BE2C (cell line): Measurements from ENCODE around the gene SLX4IP.

Experiments used
- DNase-seq: peaks from one replicate; pipeline ENCODE4 v3.0.0-alpha.2; 2020
- H3K27me3 ChIP-seq: fragments of 250-450 bp; sonication (Bioruptor Pico); 2 replicates; pipeline ENCODE4 v1.5.1; 2020; ENCODE audit warnings: mild to moderate bottlenecking
- H3K36me3 ChIP-seq: fragments of 250-450 bp; sonication (Bioruptor Pico); 2 replicates; pipeline ENCODE4 v1.5.1; 2020; ENCODE audit warnings: mild to moderate bottlenecking
- H3K4me1 ChIP-seq: fragments of 250-450 bp; sonication (Bioruptor Pico); 2 replicates; pipeline ENCODE4 v1.5.1; 2020
- H3K4me3 ChIP-seq: 2 replicates; pipeline ENCODE4 v1.5.1; 2011; ENCODE audit warnings: low read depth, low read length
- H3K9me3 ChIP-seq: fragments of 250-450 bp; sonication (Bioruptor Pico); 2 replicates; pipeline ENCODE4 v1.5.1; 2020
- TF ChIP-seq, protein P1 (sequence below): IDR thresholded peaks from 2 replicates; pipeline ENCODE4 v1.5.1; 2012; ENCODE audit warnings: mild to moderate bottlenecking, low read depth, low read length

Gene SLX4IP

DNA sequence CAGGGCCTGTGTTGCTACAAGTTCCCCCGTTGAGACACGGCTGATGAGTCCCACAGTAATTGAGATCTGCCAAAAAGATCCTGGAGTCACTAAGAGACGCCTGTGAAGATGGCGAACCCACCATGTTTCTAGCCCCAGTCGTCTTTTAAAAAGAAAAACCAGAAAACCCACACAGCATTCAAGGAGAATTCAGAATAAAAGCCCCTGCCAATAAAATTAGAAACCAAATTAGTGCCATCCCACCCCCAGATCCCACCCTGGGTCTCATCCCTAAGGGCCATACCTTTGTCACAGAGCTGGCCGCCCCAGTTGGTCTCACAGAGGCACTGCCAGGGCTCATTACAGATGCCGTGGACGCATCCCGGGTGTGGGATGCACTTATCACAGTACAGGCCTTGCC lies 217.1 kb downstream of the SLX4IP start:
- no peak for DNase-seq
- H3K36me3 ChIP-seq, result no peaks in the 10 kb centered on the region
- H3K27me3 ChIP-seq, result no peaks in the 10 kb centered on the region
- no peaks in the 10 kb centered on the region for H3K9me3 ChIP-seq
- TF ChIP-seq, protein P1, sequence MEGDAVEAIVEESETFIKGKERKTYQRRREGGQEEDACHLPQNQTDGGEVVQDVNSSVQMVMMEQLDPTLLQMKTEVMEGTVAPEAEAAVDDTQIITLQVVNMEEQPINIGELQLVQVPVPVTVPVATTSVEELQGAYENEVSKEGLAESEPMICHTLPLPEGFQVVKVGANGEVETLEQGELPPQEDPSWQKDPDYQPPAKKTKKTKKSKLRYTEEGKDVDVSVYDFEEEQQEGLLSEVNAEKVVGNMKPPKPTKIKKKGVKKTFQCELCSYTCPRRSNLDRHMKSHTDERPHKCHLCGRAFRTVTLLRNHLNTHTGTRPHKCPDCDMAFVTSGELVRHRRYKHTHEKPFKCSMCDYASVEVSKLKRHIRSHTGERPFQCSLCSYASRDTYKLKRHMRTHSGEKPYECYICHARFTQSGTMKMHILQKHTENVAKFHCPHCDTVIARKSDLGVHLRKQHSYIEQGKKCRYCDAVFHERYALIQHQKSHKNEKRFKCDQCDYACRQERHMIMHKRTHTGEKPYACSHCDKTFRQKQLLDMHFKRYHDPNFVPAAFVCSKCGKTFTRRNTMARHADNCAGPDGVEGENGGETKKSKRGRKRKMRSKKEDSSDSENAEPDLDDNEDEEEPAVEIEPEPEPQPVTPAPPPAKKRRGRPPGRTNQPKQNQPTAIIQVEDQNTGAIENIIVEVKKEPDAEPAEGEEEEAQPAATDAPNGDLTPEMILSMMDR, result no peak
- peaks cover 24% of the 10 kb centered on the region for H3K4me1 ChIP-seq
- H3K4me3 ChIP-seq, result no peak overlapping the region

GRCh38 chr20:10652660-10653261 lies 217.7 kb downstream of the SLX4IP start:
- no peaks in the 10 kb centered on the region for H3K9me3 ChIP-seq
- TF ChIP-seq, protein P1, result no peak
- peaks cover 19% of the 10 kb centered on the region for H3K4me1 ChIP-seq
- H3K36me3 ChIP-seq, result no peaks in the 10 kb centered on the region
- H3K4me3 ChIP-seq, result no peak overlapping the region
- no peaks in the 10 kb centered on the region for H3K27me3 ChIP-seq
- DNase-seq, result no peak

GRCh38 chr20:10653599-10654249 lies 218.6 kb downstream of the SLX4IP start:
- H3K4me3 ChIP-seq, result no peak overlapping the region
- no peak for DNase-seq
- TF ChIP-seq, protein P1, result no peak
- peaks cover 19% of the 10 kb centered on the region for H3K4me1 ChIP-seq
- H3K9me3 ChIP-seq, result no peaks in the 10 kb centered on the region
- no peaks in the 10 kb centered on the region for H3K27me3 ChIP-seq
- H3K36me3 ChIP-seq, result no peaks in the 10 kb centered on the region

DNA sequence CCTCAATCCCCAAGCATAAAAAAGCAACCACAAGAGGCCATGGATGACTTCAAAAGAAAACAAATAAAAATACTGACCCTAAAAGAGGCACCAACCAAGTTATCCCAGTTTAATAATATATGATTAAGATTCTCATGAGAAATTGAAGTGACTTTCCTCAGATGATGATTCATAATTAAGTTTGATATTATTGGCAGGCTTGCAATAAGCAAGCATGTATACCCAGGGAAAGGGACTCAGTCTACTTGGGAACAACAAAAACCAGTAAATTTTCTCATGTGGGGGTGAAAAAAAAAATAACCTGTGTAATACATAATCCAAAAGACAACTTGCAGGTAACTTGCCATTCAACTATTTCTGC lies 219.1 kb downstream of the SLX4IP start:
- H3K4me3 ChIP-seq, result no peak overlapping the region
- peaks cover 19% of the 10 kb centered on the region for H3K4me1 ChIP-seq
- no peaks in the 10 kb centered on the region for H3K9me3 ChIP-seq
- TF ChIP-seq, protein P1, result no peak
- no peaks in the 10 kb centered on the region for H3K27me3 ChIP-seq
- H3K36me3 ChIP-seq, result no peaks in the 10 kb centered on the region
- no peak for DNase-seq

GRCh38 chr20:10654630-10655029 lies 219.5 kb downstream of the SLX4IP start:
- Histone ChIP-seq H3K36me3 (no peaks in the 10 kb centered on the region), H3K27me3 (no peaks in the 10 kb centered on the region), H3K4me1 (peaks cover 19% of the 10 kb centered on the region), H3K4me3 (no peak overlapping the region), H3K9me3 (no peaks in the 10 kb centered on the region)
- TF ChIP-seq, protein P1, result no peak
- peak; percentile 74 for DNase-seq
